ENCODE measurements around the gene DERA.

Gene DERA

DNA sequence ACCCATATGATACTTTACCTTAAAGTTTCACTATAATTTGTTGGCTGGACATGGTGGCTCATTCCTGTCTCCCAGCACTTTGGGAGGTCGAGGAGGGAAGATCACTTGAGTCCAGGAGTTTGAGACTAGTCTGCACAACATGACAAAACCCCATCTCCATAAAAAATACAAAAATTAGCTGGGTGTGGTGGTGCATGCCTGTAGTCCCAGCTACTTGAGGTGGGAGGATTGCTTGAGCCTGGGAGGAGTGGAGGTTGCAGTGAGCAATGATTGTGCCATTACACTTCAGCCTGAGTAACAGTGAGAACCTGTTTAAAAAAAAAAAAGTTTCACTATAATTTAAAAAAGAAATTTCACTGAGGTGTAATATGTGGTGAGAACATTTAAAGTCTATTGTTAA is 21.2 kb downstream of the DERA start:
- CTCF ChIA-PET, result no interaction called here

DNA sequence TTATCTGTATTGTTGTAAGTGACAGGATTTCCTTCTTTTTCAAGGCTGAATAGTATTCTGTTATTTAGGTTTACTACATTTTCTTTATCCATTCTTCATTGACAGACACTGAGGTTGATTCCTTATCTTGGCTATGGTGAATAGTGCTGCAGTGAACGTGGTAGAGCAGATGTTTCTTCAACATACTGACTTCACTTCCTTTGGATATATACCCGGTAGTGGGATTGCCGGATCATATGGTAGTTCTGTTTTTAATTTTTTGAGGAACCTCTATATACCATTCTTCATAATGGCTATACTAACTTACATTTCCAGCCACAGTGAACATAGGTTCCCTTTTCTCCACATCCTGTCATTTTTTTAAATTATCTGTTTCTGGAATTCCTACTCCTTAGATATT is 21.8 kb downstream of the DERA start:
- POLR2A ChIA-PET, result no interaction called here
- CTCF ChIA-PET, result interaction anchor here (1.1 kb wide), 1 partner anchor 343 kb away, joined by 3 read pairs; no protein-coding TSS in a partner anchor
- TF ChIP-seq CTCF (IDR thresholded peaks at IDR 0.05; ENCODE audit: insufficient read depth, low read length, missing control alignments), result no peak
- no peak overlapping the region for H3K4me3 ChIP-seq (ENCODE audit: low read depth, low read length)
- DNase-seq (ENCODE audit: low read depth, low spot score), result no peak

More for the DNA sequence above, 21.2 kb downstream of the DERA start:
- POLR2A ChIA-PET, result no interaction called here
- no peak for DNase-seq (ENCODE audit: low read depth, low spot score)
- TF ChIP-seq CTCF (IDR thresholded peaks at IDR 0.05; ENCODE audit: insufficient read depth, low read length, missing control alignments), result no peak
- no peak overlapping the region for H3K4me3 ChIP-seq (ENCODE audit: low read depth, low read length)

DNA sequence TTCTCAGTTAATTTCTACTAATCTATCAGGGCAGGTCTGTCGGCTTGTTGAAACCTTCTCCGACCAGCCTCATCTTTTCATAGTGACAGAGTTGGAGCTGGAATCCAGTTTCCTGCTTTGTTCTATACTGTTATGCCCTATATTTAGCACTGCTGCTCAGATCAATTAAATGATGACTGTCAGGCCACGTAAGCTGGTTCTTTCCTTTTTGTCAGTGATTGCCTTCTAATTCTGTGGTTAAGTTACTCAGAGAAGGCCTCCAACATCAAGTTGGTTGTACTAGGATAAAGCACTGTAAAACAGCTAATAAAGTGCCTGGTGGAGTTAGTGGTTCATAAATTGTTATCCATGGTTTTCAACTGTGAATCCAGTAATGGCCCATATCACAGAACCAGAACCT is 22.6 kb downstream of the DERA start:
- TF ChIP-seq CTCF (IDR thresholded peaks at IDR 0.05; ENCODE audit: insufficient read depth, low read length, missing control alignments), result no peak
- CTCF ChIA-PET, result interaction anchor here (0.6 to 1.1 kb wide), 2 partner anchors 49 to 344 kb away, joined by 3 read pairs; no protein-coding TSS in a partner anchor
- no peak overlapping the region for H3K4me3 ChIP-seq (ENCODE audit: low read depth, low read length)
- DNase-seq (ENCODE audit: low read depth, low spot score), result peak; percentile 41
- POLR2A ChIA-PET, result no interaction called here

GRCh38 chr12:15936751-15937150 is 25.6 kb downstream of the DERA start:
- ChIA-PET POLR2A (no interaction called here), CTCF (no interaction called here)
- no peak for DNase-seq (ENCODE audit: low read depth, low spot score)
- H3K4me3 ChIP-seq (ENCODE audit: low read depth, low read length), result no peak overlapping the region
- TF ChIP-seq CTCF (IDR thresholded peaks at IDR 0.05; ENCODE audit: insufficient read depth, low read length, missing control alignments), result no peak

DNA sequence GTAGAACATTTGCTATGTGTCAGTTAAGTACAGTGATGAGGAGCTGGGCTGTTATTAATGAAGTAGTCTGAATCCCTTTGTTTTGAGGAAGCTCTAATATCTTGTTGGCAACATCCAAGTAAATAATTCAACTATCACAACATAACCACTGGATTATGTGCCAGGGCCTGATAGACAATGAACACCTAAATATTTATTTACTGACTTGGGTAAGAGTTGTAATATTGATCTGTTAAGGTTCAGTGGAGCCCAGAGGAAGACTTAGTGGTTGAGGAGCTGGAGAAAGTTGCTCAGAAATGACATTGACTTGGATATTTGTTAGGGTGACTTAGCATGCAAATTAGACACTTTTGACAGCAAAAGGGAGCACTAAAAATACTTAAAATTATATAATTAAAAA is 26.8 kb downstream of the DERA start:
- DNase-seq (ENCODE audit: low read depth, low spot score), result no peak
- ChIA-PET CTCF (interaction anchor here (1.0 to 1.5 kb wide), 3 partner anchors 28 to 48 kb away, joined by 3 to 4 read pairs (median 3); no protein-coding TSS in a partner anchor), POLR2A (no interaction called here)
- H3K4me3 ChIP-seq (ENCODE audit: low read depth, low read length), result no peak overlapping the region
- TF ChIP-seq CTCF (IDR thresholded peaks at IDR 0.05; ENCODE audit: insufficient read depth, low read length, missing control alignments), result no peak

DNA sequence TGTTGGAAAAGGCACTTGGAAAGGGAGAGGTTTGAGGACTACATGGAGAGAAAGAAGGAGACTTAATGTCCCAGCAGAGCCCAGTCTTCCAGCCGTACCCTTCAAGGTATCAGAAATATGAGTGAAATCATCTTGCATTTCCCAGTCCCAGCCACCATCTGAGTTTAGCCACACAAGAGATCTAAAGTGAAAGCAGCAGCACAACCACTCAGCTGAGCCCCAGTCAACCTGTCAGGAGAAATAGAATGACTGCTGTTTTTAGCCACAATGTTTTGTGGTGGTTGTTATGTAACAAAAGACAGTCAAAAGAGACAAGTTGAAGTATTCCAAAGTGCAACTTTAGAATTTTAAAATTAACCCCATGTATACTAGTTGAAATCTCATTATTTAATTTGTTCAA is 28.0 kb downstream of the DERA start:
- ChIA-PET POLR2A (no interaction called here), CTCF (interaction anchor here (1.0 kb wide), 1 partner anchor 12 kb away, joined by 3 read pairs; no protein-coding TSS in a partner anchor)
- DNase-seq (ENCODE audit: low read depth, low spot score), result no peak
- H3K4me3 ChIP-seq (ENCODE audit: low read depth, low read length), result no peak overlapping the region
- no peak for TF ChIP-seq CTCF (IDR thresholded peaks at IDR 0.05; ENCODE audit: insufficient read depth, low read length, missing control alignments)

Data from AG04449 (cell line).